Natural killer cell (primary cell): Measurements from ENCODE around the gene ZNF407. TPM values are rescaled to one million over a fixed set of nuclear protein-coding genes. Genes with fewer than 3 reads are reported as not detected.

Experiments
- ATAC-seq, 3 donors: fragments of 150-1000 bp in 2 of 3; fragments of 200-7000 bp in 1 of 3; cut with Tn5 transposase; 1 replicate in 1 of 3; 2 replicates in 2 of 3; pipeline ENCODE4 v1.10.0; 2021; ENCODE audit warnings: mild to moderate bottlenecking in 2 of 3, moderate library complexity in 2 of 3
- DNase-seq, 2 donors: peaks; one replicate each; pipeline versions ENCODE4 v3.0.0 to v3.0.0-alpha.2; 2013 to 2021; ENCODE audit warnings: mixed read lengths in 1 of 2
- H3K27ac ChIP-seq: one replicate; pipeline ENCODE4 v1.5.1; 2013; ENCODE audit warnings: mild to moderate bottlenecking, low read length
- H3K27me3 ChIP-seq: one replicate; pipeline ENCODE4 v1.6.1; 2013; ENCODE audit warnings: low read length; ENCODE audit not compliant: control insufficient read depth, insufficient read depth
- H3K36me3 ChIP-seq: one replicate; pipeline ENCODE4 v1.6.1; 2013; ENCODE audit warnings: low read length; ENCODE audit not compliant: control insufficient read depth, insufficient read depth
- H3K4me1 ChIP-seq: one replicate; pipeline ENCODE4 v1.6.1; 2013; ENCODE audit warnings: low read length; ENCODE audit not compliant: control insufficient read depth, insufficient read depth
- H3K4me3 ChIP-seq: one replicate; pipeline ENCODE4 v1.5.1; 2013; ENCODE audit warnings: low read length
- H3K9me3 ChIP-seq: one replicate; pipeline ENCODE4 v1.6.1; 2013; ENCODE audit warnings: low read length; ENCODE audit not compliant: control insufficient read depth, insufficient read depth
- H3K27ac Mint-ChIP-seq, 2 donors: one replicate each; pipeline ENCODE4 v1.8.0; 2022; ENCODE audit warnings: mild to moderate bottlenecking in 2 of 2, mixed read lengths in 2 of 2, moderate library complexity in 1 of 2
- H3K27me3 Mint-ChIP-seq, 2 donors: one replicate each; pipeline ENCODE4 v1.8.0; 2022; ENCODE audit warnings: low read depth in 2 of 2, mixed read lengths in 2 of 2
- H3K36me3 Mint-ChIP-seq: one replicate; pipeline ENCODE4 v1.8.0; 2022; ENCODE audit warnings: mixed read lengths
- H3K4me1 Mint-ChIP-seq, 2 donors: one replicate each; pipeline ENCODE4 v1.8.0; 2022; ENCODE audit warnings: mixed read lengths in 2 of 2
- H3K4me3 Mint-ChIP-seq: one replicate; pipeline ENCODE4 v1.8.0; 2022; ENCODE audit warnings: mild to moderate bottlenecking, moderate library complexity, mixed read lengths
- H3K9me3 Mint-ChIP-seq, 2 donors: one replicate each; pipeline ENCODE4 v1.8.0; 2022; ENCODE audit warnings: mixed read lengths in 2 of 2
- WGBS: methylation state at CpG from one replicate; pipeline ENCODE4 v1.1.7; 2013; ENCODE audit warnings: missing lambda C conversion rate; ENCODE audit not compliant: insufficient coverage; 5-methylcytosine and 5-hydroxymethylcytosine counted together
- intact Hi-C: fragments of 100-400 bp; cut with micrococcal nuclease; formaldehyde crosslinking; loops from one replicate; pipeline ENCODE4 v1.14.2; 2022
- total RNA-seq, 4 donors: library from RNA; stranded (reverse); fragments of 120-200 nt in 1 of 4; gene quantifications; one replicate each; pipeline versions ENCODE4 v1.2.3 to v1.2.4, GENCODE V29; 2013 to 2022
- TF ChIP-seq, protein P1 (sequence below): fragments of 200-600 bp; IDR thresholded peaks from one replicate; pipeline ENCODE4 v1.8.0; 2022; ENCODE audit warnings: antibody characterized with exemption

ZNF407 gene
- total RNA-seq, 3 donors from 2014 or later (not counting 1 experiment from before 2014, with no cell fraction given) = 28.4 to 36.7 (median 36.3) TPM

- TF ChIP-seq, protein P1, sequence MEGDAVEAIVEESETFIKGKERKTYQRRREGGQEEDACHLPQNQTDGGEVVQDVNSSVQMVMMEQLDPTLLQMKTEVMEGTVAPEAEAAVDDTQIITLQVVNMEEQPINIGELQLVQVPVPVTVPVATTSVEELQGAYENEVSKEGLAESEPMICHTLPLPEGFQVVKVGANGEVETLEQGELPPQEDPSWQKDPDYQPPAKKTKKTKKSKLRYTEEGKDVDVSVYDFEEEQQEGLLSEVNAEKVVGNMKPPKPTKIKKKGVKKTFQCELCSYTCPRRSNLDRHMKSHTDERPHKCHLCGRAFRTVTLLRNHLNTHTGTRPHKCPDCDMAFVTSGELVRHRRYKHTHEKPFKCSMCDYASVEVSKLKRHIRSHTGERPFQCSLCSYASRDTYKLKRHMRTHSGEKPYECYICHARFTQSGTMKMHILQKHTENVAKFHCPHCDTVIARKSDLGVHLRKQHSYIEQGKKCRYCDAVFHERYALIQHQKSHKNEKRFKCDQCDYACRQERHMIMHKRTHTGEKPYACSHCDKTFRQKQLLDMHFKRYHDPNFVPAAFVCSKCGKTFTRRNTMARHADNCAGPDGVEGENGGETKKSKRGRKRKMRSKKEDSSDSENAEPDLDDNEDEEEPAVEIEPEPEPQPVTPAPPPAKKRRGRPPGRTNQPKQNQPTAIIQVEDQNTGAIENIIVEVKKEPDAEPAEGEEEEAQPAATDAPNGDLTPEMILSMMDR = no peak
- no peak overlapping the region for H3K4me3 ChIP-seq
- H3K27me3 ChIP-seq = no peaks in the 10 kb centered on the region
- intact Hi-C loops = no loop called here
- H3K4me1 ChIP-seq = no peaks in the 10 kb centered on the region
- 97% methylated on average over 7 of the region's 7 CpGs for WGBS
- Mint-ChIP-seq H3K27me3 (no peaks in the 10 kb centered on the region), H3K4me1 (peaks cover 0 to 6% of the 10 kb centered on the region in 2 donors), H3K9me3 (no peaks in the 10 kb centered on the region), H3K27ac (no peak overlapping the region), H3K4me3 (no peak overlapping the region), H3K36me3 (no peaks in the 10 kb centered on the region)
- DNase-seq = no peak
- no peaks in the 10 kb centered on the region for H3K9me3 ChIP-seq
- no peak for ATAC-seq
- no peak overlapping the region for H3K27ac ChIP-seq
- no peaks in the 10 kb centered on the region for H3K36me3 ChIP-seq
Observed at GRCh38 chr18:75054046-75054445, 456.4 kb downstream of the ZNF407 start.

GRCh38 chr18:75054611-75055010 is 456.9 kb downstream of the ZNF407 start:
- intact Hi-C loops = no loop called here
- H3K9me3 Mint-ChIP-seq = no peaks in the 10 kb centered on the region
- H3K36me3 Mint-ChIP-seq = no peaks in the 10 kb centered on the region
- no peaks in the 10 kb centered on the region for H3K4me1 ChIP-seq
- no peak for ATAC-seq
- 96% methylated on average over 5 of the region's 5 CpGs for WGBS
- no peaks in the 10 kb centered on the region for H3K9me3 ChIP-seq
- no peak overlapping the region for H3K27ac ChIP-seq
- peaks cover 0 to 6% of the 10 kb centered on the region in 2 donors for H3K4me1 Mint-ChIP-seq
- H3K27ac Mint-ChIP-seq = no peak overlapping the region
- H3K27me3 Mint-ChIP-seq = no peaks in the 10 kb centered on the region
- no peaks in the 10 kb centered on the region for H3K36me3 ChIP-seq
- TF ChIP-seq, protein P1 = no peak
- no peaks in the 10 kb centered on the region for H3K27me3 ChIP-seq
- H3K4me3 Mint-ChIP-seq = no peak overlapping the region
- no peak for DNase-seq
- H3K4me3 ChIP-seq = no peak overlapping the region

- H3K9me3 ChIP-seq = no peaks in the 10 kb centered on the region
- ATAC-seq = no peak
- H3K27ac ChIP-seq = no peak overlapping the region
- Mint-ChIP-seq H3K9me3 (no peaks in the 10 kb centered on the region), H3K27me3 (no peaks in the 10 kb centered on the region), H3K4me1 (peaks cover 0 to 6% of the 10 kb centered on the region in 2 donors), H3K4me3 (no peak overlapping the region), H3K36me3 (no peaks in the 10 kb centered on the region), H3K27ac (no peak overlapping the region)
- H3K4me1 ChIP-seq = no peaks in the 10 kb centered on the region
- 90% methylated on average over 10 of the region's 10 CpGs for WGBS
- H3K27me3 ChIP-seq = no peaks in the 10 kb centered on the region
- intact Hi-C loops = no loop called here
- no peak overlapping the region for H3K4me3 ChIP-seq
- TF ChIP-seq, protein P1 = no peak
- no peaks in the 10 kb centered on the region for H3K36me3 ChIP-seq
- DNase-seq = no peak
Observed at GRCh38 chr18:75057169-75057960, 459.7 kb downstream of the ZNF407 start.

GRCh38 chr18:75060185-75060584 is 462.5 kb downstream of the ZNF407 start:
- Histone ChIP-seq H3K27ac (no peak overlapping the region), H3K4me1 (no peaks in the 10 kb centered on the region), H3K4me3 (no peak overlapping the region), H3K9me3 (no peaks in the 10 kb centered on the region), H3K36me3 (peaks cover 11% of the 10 kb centered on the region), H3K27me3 (no peaks in the 10 kb centered on the region)
- intact Hi-C loops = no loop called here
- Mint-ChIP-seq H3K36me3 (no peaks in the 10 kb centered on the region), H3K9me3 (no peaks in the 10 kb centered on the region), H3K27me3 (no peaks in the 10 kb centered on the region), H3K4me3 (no peak overlapping the region), H3K27ac (no peak overlapping the region), H3K4me1 (peaks cover 0 to 3% of the 10 kb centered on the region in 2 donors)
- TF ChIP-seq, protein P1 = no peak
- ATAC-seq (no peak), DNase-seq (no peak)
- 98% methylated on average over 18 of the region's 21 CpGs for WGBS
